D341Med (cell line): ENCODE measurements around the gene BIRC7.
"Not testable (repeated sequence)": the region's sequence is repeated elsewhere in the genome, so short reads cannot be mapped to it uniquely, and the experiment has no call there.

Source experiments
- DNase-seq: peaks from one replicate; pipeline ENCODE4 v3.0.0; 2012; ENCODE audit warnings: low spot score

The BIRC7 gene

DNA sequence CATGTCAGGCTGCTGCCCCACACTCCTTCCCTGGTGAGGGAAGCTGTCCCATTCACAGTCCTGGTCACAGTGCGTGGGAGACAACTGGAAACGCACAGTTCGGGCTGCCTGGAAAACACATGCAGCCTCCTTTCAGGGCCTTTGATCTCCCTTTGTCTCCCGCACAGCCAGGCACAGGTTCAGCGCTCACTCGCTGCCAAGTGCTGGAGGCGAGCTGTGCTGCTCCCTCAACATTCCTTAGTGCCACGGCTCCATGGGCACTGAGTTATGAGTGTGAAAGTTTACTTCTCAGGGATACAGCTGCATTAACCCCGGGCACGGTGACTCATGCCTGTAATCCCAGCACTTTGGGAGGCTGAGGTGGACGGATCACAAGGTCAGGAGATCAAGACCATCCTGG, 28.8 kb upstream of the BIRC7 start:
- DNase-seq = no peak

DNA sequence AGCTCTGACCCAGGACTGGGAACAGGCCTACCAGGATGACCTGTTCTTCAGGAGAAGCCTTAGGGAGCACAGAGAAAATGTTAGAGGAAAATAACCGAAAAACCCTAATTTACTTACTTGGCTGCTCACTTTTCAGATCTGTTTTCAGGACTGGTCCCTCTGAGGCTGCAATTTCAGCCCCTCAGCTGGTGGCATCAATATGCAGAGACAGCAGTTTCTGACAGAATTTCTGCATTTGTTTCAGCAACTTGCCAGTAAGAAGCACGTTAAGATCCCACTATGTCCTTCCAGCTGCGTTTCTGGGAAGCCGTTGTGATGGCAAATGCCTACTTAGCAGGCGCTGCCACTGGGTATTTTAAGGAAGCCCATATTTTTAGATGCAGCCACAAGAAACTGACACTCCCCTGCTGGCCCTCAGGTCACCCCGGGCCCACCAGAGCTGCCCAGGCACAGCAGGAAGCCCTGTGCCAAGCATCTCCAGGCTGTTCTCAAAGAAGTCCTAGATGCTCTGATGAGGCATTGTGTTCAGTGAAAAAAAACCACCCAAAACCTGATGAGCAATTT, 27.3 kb upstream of the BIRC7 start:
- DNase-seq = no peak

DNA sequence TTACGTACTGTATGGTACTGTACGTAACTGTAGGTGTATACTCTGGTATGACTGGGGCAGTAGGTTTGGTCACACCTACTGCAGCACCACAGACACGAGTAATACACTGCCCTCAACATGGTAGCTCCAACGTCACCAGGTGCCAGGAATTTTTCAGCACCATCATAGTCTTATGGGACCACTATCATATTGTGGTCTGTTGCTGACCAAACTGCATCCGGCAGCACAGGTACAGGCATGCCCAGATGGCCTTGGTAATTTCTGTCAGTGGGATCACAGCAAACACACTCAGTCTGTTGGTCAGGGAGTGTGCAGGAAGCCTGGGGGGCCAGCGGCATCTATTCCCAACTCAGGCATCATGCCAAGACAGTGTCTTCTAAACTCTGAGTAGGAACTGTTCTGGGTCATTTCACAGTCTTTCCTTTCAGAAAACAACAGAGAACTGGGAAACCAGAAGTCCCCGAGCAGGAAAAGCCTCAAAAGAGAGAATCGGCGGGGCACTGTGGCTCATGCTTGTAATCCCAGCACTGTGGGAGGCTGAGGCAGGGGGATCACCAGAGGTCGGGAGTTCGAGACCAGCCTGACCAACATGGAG, 25.6 kb upstream of the BIRC7 start:
- no peak for DNase-seq

DNA sequence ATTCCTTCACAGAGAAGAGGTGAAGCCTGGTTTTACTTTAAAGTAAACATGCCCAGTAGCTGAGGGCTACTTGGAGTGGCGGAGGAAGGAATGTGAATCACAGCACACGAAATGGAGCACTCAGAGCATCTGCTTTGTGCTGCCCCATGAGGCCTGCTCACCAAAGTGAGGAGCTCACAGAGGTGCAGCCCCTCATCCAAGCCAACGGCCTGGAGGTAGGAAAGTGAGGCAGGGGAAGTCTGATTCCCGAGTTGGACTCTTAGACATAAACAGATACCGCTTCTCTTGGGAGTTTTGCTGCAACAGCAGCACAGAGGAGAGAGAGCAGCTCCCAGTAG, 23.3 kb upstream of the BIRC7 start:
- no peak for DNase-seq

- DNase-seq = no peak
Measured at GRCh38 chr20:63212792-63213191, 22.9 kb upstream of the BIRC7 start.

DNA sequence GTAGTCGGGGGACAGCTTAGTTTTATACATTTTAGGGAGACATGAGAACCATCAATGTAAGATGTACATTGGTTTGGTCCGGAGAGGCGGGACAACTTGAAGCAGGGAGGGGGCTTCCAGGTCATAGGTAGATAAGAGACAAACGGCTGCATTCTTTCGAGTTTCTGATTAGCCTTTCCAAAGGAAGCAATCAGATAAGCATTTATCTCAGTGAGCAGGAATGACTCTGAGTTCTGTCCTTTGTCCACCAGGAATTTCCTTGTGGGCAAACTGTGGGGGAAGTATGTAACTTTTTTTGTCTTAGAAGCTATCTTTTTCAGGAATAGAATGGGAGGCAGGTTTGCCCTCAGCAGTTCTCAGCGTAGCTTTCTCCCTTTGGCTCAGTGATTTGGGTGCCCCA, 21.2 kb upstream of the BIRC7 start:
- no peak for DNase-seq

GRCh38 chr20:63215101-63216040, 20.3 kb upstream of the BIRC7 start:
- peak; percentile 75 for DNase-seq

DNA sequence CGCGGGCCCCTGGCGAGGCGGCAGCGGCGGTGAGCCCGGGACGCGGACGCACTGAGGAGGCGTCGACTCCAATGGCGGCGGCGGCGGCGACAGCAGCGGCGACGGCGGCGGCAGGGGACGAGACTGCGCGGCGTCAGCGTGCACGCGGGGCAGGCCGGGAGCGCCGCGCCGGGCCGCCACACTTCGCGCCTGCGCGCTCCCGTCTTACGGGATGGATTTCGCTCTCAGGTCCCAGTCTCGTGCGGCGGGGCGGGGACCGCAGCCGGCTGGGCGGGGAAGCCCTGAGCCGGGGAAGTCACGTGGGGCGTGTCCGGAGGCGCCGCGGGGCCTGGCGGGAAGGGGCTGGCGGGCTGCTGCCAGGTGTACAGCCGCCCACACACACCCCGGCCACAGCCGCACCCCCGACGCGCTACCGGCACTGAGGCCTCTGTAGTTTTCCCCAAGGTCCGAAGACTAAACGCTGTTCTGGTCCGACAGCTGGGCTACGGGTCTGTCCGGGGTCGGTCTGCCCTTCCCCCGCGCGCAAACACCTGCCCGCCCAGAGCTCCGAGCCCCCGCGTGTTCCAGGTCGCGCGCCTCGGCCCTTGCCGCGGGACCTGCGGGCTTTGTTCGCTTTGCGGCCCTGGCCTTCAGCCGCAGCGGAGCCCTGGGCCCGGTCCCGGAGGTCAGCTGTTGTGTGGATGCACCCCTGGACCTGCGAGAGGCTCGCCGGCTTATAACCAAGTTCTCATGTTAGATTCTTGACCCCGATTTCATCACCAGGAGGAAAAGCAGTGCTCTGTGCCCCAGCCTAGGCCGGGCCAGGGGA, 19.5 kb upstream of the BIRC7 start, which contains the start of gene YTHDF1:
Gene YTHDF1, minus strand, starts transcription at position 91 of the 808 bp plus-strand sequence. CDS start 239 bp downstream, outside the sequence.
- peak; percentile 100 for DNase-seq

DNA sequence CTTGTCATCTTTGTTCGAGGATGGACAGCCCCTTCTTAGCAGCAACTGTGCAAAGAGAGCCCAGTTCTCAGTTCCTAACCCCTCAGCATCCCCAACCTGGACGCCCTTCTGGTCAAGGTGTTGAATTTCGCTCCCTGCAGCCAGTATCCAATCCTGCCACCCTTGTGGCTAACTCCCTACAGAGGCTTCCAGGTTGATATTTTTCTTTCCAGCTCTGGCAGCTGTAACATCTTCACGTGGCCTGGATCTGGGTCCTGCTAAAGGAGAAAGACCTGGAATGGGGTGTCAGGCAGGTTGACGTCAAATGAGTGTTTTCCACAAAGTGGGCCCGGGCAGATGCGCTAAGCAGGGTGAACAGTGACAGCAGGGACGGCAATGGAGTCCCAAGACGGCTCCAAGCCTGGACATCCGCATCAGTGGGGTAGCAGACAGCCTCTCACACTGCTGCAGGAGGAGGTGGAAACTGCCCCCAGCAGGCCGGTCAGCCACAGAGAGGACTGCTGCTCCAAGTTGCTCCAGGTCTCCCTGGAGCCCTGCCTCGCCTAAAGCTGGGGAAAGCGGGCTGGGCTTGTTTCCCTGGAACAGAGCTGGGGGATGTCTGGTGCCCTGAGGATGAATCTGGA, 18.7 kb upstream of the BIRC7 start:
- DNase-seq = no peak

DNA sequence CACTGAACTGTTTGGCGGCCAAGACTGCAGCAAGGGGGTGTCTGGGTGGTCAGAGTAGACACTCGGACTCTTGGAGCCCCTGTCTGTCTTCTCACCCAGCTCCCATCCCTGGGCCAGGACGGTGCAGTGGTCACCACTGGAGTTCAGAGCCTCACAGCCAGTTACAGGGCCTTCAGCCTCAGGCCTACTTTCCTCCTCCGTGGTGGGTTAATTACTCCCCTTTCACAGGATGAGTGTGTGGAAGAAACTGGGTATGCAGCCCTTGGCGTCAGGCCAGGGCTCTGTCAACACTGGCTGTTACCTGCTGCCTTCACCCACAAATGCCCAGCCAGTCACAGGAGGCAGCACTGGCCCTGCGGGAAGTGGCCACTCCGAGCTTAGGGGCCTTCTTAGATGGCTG, 18.0 kb upstream of the BIRC7 start:
- DNase-seq = no peak

DNA sequence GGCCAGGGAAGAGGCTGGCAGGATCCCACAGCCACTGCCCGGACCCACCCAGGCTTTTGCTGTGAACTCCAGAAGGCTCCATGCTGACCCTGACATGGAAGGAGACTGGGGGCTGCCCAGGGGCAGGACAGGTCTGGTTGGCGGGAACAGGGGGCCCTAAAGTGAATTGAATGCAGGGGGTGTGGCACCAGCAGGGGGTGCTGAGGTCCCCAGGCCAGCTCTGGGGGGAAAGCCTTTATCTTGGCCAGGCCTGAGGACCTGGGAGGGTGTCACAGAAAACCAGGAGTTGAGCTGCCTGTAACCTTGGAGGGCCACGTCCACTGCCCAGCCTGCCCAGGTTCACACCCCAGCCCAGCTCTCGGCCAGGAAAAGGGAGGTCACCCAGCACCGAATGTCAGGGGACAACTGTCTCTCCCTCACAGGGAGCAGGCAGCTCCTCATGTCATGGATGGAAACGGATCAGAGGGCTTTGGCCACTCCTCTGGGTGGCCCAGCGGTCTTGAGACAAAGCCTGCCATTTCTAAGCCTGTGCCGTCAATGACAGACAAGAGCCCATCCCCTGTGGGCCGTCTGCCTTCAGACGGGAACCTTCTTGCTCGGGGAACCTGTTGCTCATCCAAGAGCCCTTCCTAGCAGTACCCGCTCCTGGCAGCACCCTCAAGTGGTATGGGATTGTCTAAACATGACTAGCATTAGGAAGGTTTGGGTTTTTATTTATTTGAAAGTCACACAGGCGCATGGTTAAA, 16.8 kb upstream of the BIRC7 start:
- DNase-seq = no peak

DNA sequence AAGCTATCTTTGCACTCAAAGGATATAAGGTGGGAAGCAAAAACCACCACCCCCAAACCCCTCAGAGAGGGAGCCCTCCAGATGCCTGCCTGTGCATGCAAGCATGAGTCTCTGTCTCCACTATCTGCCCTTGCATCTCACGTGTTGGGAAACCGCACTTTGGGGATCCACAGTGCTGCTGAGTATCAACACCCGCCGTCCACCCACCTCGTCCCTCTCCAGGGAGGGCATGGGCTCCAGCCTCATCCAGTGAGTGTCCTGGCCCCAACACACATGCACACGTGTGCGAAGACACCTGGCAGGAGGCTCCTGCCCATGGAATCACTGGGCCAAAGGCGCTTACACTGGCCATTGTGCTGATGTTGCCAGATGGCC, 16.3 kb upstream of the BIRC7 start:
- no peak for DNase-seq

GRCh38 chr20:63219866-63220521, 15.7 kb upstream of the BIRC7 start:
- DNase-seq = no peak

DNA sequence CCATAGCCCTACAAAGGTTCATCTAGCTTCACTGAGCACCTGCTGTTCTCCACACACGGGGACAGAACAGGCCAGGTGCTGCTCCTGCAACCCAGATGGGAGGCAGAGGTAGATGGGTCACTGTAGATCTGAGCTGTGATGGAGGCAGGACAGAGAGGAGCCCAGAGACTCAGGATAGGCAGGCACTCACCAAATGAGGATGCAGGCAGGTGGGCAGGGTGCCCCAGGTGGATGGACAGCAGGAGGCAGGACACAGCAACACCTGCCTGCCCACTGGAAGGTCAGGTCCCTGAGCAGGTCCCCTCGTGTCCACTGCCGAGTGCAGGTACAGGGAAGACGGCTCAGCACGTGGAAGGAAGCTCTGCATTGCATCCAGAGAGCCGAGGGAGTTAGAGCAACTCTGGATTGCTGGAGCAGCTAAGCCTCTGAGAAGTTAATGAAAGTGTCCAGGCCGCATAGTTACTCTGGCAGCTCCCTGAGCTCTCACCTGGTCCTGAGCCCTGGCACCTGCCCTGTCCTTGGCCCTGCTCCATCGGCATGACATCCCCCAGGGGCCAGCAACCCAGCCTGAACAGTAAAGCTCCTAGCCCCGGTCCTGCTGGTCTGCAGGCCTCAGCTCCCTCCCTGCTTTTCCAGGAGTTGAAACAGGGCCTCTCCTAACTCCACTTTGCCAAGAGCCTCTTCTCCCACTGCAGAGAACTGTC, 14.9 kb upstream of the BIRC7 start:
- no peak for DNase-seq

DNA sequence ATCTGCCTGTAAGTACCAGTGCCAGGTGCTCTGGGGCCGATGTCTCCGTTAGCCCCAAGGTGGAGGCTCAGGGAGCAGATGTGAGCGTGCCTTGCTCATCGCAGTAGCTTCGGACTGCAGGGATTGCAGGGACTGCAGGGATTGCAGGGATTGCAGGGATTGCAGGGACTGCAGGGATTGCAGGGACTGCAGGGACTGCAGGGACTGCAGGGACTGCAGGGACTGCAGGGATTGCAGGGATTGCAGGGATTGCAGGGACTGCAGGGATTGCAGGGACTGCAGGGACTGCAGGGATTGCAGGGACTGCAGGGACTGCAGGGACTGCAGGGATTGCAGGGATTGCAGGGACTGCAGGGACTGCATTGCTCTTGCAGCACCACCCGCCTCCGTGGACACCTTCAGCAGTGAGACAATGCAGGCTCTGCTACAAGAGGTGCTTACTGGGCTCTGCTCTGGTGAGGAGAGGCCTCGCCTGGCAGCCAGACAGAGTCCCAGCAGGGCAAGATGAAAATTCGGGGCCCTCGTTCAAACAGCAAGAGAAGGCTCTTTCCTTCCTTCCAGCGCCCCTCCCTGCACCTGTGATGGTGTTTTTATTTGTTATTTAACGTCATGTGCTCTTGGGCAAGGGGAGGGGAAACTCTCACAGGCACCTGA, 14.2 kb upstream of the BIRC7 start:
- DNase-seq = not testable (repeated sequence)

DNA sequence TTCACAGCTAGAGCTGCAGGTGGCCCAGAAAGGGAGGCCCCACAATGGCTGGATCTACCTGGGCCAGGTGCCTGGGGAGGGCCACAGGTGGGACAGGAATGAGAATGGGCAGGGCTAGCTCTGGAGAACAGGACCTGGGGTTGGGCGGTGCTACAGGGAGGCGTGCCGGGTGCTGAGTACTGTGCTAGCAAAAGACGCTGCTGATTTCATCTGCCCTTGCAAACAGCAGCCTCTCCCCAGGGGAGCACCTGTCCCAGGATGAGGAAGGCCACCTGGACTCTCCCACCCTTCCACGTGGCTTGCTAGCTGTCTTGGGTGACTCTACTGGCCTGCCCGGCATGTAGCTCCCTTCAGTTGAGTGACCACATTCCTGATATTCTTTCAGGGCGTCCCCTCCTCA, 13.2 kb upstream of the BIRC7 start:
- DNase-seq = no peak

DNA sequence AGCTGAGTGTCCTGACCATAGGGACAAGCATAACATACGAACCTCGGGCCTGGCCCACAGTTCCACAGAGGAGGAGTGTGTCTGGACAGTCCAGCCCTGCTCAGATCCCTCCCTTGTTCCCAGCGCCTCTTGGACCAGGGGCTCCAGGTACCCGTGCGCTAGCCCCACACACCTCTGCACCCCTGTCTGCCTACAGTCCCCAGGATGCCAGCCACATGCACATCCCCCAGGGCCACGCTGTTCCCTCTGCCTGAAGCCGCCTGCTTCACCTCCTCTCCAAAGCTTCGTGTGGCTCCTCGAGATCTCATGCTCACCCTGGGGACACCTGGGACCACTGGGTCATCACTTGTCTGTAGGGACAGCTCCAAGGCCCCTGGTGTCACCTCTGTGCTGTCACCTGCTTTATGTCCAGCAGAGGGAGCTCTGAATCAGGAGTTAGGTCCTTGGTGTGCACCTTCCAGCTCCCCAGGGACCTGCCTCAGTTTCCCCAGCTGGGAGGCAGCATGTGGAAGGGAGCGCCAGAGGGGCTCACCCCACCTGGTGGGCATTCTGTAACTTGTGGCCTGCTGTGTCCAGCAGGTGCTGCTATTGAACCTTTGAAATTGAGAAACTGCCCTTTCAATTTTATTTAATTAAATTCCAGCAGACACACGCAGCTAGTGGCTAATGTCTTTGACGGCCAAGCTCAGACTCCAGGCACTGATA, 12.4 kb upstream of the BIRC7 start:
- peak; percentile 73 for DNase-seq

GRCh38 chr20:63223826-63224207, 11.9 kb upstream of the BIRC7 start:
- DNase-seq = no peak
